HG03159 (cell line): ENCODE measurements around the gene LRPPRC.

Experiments
- ATAC-seq: cut with Tn5 transposase; IDR thresholded peaks from one replicate; pipeline ENCODE4 v1.9.1; 2021; ENCODE audit warnings: mild to moderate bottlenecking, moderate library complexity; ENCODE audit not compliant: unreplicated experiment

Gene LRPPRC

DNA sequence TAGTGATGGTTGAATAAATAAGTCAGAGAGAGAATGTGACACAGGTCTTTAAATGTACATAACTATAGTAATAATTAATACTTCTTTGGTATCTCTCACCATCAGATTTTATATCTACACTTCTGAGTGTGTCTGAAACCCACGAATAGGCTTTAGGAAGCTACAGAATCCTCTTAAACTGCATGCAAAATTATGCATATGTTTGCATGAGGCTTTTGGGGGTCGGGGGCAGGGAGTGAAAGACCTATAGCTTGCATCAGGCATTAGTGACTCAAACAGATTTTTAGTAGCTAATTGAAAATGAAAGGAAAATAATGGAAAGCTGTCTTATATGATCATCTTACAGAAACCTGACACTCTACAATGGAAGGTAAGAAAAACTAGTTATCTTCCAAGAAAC, 14.9 kb downstream of the LRPPRC start:
- no peak for ATAC-seq

DNA sequence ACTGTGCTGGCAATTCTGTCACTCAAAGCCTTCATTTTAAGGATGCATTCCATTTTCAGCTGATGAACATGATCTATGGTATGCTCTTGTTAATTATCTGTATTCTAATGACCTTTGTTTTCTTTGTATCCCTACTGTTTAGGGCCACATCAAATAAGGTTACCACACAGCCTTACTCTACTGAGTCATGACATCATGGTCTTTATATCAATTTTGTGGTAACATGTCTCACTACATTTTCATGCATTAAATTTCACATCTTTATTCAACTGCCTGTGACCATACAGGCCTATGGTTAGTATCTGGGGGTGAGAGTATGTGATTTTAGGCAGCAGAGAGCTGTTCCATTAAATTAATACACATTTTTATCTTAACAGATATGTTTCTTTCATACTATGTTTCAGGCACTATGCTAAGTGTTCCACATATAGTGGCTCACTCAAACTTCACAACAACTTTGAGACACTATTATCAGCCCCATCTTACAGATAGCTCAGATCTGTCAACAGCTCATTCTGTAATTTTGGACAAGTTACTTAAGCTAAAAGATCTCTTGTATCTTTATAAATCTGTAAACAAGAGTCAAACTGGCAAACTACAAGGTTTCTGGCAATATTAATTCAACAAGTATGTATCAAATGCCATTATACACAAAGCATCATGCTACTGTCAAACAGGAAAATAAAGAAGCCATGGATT, 18.0 kb downstream of the LRPPRC start:
- ATAC-seq, result no peak

- no peak for ATAC-seq
Observed at GRCh38 chr2:43960921-43961320, 34.9 kb downstream of the LRPPRC start.

DNA sequence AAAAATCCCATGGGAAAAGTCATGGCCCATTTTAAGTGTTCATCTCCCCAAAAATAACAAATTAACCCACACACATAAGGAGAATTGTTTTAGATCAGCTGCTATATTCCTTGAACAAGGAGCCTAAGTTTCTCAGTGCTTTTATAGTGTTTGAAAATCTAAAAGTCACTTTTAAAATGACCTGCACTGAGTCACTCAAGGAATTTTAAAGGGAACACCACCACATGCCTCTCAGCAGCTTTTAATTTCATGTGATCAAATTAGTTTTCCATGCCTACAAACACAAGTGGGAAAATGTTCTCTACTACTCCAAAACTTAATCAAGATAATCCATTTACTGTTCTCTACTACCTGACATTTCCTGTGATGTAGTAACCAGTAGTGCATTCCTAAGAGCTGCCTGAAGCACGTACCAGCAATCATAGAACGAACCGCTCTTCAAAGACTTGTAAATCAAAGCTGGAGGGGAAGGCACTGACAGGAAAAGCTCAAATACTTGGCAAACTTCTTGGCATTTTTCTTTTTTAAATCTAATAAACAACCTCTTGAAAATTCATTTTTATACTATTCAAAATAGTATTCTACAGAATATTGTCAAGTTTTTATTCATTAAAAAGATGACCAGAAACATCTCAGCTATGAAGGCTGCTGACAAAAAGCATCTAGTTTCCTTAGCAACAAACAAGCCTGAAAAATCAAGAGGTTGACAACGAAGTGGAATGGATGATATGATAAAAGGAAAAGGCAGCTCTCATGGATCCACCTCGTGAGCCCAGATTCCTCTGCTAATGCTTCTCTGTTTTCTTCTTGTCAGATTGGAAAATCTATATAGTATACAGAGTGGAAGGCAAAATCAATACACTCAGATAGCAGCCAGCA, 37.2 kb downstream of the LRPPRC start:
- no peak for ATAC-seq

DNA sequence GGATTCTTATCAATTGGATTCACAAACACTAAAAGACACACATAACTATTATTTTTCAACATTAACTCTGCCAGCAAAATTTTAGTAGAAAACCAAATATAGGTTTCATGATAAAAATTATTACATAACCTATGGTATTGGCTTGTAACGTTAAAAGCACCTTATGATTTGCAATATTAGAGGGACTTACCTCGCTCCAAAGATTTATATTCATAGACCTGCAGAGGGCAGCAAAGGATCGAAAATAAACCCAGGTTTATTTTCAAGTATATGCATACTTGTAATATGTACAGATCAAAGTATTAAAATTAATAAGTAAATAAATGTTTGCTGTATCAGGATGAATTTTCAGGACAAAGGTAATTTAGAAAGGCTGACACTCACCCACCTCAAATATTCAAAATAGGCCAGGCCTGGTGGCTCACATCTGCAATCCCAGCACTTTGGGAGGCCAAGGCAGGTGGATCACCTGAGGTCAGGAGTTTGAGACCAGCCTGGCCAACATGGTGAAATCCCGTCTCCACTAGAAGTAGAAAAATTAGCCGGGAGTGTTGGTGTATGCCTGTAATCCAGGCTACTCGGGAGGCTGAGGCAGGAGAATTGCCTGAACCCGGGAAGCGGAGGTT, 45.3 kb downstream of the LRPPRC start:
- no peak for ATAC-seq

DNA sequence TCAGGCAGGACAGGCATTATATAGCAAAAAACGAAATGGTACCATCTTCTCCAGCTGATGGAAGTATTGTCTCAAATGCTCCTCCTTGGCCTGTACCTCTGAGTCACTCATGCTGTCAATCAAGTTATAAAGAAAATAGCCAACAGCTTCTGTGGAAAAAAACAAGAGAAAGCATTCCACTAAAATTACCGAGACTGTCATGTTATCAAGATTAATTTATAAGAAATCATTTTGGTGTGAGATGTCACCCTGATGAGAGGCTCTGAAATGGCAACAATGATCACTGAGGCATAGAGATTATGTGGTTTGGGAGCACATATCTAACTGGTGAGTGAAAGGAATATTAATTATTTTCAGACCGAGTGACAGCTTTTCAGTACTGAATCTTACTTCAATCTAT, 47.4 kb downstream of the LRPPRC start:
- no peak for ATAC-seq

DNA sequence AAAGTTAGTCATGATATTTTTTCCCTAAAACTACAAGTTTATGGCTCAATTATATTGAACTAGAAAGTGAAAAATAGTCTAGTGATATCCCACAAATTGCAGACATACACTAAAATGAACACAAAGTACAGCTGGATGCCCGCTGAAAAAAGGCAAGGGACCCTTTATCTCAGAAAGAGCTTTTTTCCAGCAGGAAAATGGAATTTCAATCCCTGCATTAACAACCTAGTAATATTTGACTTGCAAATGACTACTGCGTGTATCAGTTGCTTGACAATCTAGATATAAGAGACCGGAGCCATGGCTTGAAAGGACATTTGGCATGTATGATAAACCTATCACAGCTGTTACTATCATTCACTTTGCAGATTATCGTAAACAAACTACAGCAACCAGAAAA, 49.1 kb downstream of the LRPPRC start:
- ATAC-seq, result no peak

GRCh38 chr2:43945439-43945838, 50.4 kb downstream of the LRPPRC start:
- ATAC-seq, result no peak

DNA sequence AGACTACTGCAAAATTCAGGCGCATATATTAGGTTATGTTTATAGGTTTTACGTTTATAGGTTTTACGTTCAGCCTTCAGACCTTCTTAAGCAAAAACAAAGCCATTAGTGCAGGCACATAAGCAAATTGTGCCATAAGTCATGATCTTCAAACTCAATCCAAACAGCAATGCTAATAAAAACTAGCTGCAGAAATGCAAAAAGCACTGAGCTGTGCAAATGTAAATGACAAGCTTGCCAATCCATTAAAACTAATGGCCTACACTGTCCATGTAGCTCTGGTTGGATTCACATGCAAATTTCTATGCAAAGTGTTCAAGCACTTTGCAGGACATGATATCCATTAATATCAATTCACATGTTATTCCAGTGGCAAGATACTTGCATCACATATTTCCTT, 50.9 kb downstream of the LRPPRC start:
- ATAC-seq, result no peak

DNA sequence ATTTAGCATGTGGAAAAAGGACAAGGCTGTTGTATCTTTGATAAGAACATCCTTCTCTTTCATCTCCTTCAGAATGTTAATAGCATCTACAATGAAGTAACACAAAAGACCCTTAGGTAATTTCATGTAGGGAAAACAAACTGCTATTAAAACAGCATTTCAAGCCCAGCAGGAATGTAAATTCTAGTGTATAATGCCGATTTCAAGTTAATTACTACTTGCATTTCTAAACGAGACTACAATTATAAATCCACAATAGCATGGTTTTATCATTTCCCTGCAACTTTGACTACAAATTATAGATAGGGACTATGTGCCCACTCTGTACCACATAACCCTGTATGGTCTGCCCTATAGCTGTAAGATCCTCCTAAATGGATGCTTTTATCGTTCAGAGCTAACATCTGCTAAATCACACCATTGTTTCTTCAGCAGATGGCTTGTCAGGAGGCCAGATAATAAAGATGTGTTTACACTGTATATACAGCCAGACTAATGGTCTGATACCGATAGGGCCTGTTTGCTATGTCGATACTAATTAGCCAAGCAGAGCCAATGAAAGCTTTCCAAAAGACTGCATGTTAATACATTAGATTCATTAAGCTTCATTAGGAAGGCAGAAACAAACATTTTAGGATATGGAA, 51.9 kb downstream of the LRPPRC start:
- no peak for ATAC-seq

GRCh38 chr2:43943323-43943722, 52.5 kb downstream of the LRPPRC start:
- no peak for ATAC-seq

GRCh38 chr2:43942881-43943280, 52.9 kb downstream of the LRPPRC start:
- no peak for ATAC-seq

DNA sequence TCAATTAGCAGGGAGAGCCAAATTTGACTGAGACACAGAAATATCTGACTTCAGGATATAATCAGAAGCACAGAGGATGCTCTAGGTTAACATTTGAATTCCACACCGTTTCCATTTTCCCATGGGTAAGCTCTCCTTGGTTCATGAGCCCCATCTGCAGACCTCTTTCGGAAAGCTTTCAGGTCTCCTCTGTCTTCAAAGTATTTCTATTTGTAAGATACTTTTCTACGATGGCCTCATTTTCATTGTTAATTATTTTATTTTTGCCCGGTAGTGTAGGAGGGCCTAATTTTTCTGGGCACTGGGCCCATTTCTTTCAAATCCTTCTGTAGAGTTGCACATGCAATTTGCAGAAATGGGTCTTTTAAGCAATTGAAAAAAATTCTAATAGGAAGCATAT, 53.8 kb downstream of the LRPPRC start:
- no peak for ATAC-seq

- no peak for ATAC-seq
Observed at GRCh38 chr2:43941359-43941758, 54.4 kb downstream of the LRPPRC start.

- no peak for ATAC-seq
Observed at GRCh38 chr2:43939695-43940256, 56.0 kb downstream of the LRPPRC start.

DNA sequence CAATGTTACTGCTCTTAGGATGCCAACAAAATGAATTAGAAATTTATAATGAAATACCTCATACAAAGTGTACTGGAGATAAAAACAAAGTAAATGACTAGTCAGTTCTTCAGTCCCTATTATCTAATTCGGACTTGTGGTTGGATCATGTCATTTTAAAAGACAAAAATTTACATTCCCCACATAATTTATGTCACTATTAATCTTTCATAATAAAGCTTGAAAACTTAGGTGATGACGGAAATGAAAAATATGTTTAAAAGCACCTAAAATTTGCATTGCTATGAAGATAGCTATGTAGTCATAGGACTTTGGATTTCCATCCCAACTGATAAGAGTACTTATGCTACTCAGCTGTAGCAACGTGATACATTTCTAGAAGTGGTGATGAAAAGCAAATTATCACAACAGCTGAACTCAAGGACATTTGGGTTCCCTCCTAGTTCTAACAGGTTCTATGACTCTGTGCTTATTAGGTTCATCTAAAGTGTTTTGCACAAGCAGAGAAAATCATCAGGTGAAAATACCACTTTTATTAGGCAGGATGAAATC, 58.4 kb downstream of the LRPPRC start:
- no peak for ATAC-seq

DNA sequence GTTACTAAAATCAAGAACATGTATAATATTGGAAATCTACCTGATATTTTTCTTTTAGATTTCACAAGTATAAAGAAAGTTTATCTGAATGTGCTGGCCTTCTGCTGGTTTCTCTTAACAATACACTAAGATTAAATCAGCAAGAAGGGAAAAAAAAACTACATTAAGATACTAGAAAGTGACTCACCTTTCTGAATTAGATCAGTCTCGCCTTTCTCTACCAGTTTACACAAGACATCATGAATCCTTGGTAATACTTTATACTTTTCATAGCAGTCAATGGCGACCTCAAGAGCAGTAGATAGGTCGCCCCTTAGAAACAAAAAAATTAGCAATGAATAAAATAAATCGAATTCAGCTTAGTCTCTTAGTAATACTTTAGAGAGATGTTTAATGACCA, 61.2 kb downstream of the LRPPRC start:
- ATAC-seq, result no peak

DNA sequence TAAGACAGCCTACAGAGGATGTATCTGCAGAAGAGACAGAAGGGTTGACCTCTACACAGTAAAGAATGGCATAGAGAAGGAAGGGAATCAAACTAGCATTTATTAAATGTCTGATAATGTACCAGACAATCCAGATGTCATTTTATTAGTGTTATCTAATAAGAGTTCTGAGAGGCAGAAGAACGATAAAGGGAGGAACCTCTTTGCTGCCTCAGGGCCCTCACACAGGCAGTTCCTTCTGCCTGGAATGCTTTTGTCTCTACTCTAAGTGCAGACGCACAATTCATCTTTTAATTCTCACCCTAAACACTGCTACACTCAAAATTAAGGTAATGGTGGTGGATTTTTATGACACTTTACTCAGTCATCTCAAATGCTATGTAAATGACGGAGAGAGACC, 64.5 kb downstream of the LRPPRC start:
- ATAC-seq, result no peak

GRCh38 chr2:43927442-43927841, 68.3 kb downstream of the LRPPRC start:
- ATAC-seq, result no peak

- no peak for ATAC-seq
Observed at GRCh38 chr2:43925431-43925830, 70.4 kb downstream of the LRPPRC start.

GRCh38 chr2:43924463-43924862, 71.3 kb downstream of the LRPPRC start:
- no peak for ATAC-seq
